Myocyte (in vitro differentiated cells): ENCODE measurements around the gene RIT2. TPM values are rescaled to one million over a fixed set of nuclear protein-coding genes. Genes with fewer than 3 reads are reported as not detected.

Experiments used
- total RNA-seq: library from RNA; depleted of rRNA; stranded (reverse); fragments of >200 nt; gene quantifications from 2 replicates; pipeline ENCODE4 v1.2.3, GENCODE V29; 2014

RIT2 gene
- total RNA-seq, 1 donor from 2014 or later = not detected

Other genes starting within 250 kb of the RIT2 start
- gene SYT4, start 161.8 kb upstream of the RIT2 start, total RNA-seq = not detected in 2 replicates